AG08395 (cell line): ENCODE results near the gene OR6X1.
"Not testable (repeated sequence)": the region's sequence is repeated elsewhere in the genome, so short reads cannot be mapped to it uniquely, and the experiment has no call there.

ENCODE experiments used
- DNase-seq: peaks from one replicate; pipeline ENCODE4 v3.0.0; 2012; ENCODE audit warnings: mixed read lengths, low spot score

OR6X1 gene

DNA sequence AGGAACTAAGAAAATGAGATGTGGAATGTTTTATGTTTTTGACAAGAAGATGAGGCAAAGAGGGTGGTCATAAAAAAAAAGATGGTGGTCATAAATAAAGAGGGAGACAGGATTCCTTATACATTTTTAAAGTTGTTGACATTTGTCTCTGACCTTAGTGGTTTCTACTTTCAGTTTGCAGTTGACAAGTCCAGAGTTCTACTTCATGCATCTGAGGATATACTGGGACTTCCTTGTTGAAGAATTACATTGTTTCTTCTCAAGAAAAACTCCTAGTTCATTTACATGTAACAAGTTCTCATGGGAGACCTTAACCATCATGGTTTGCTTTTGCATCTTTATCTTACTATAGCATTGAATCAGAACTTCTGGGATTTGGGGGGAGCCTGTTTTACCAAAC lies 1.2 kb downstream of the OR6X1 start:
- no peak for DNase-seq

DNA sequence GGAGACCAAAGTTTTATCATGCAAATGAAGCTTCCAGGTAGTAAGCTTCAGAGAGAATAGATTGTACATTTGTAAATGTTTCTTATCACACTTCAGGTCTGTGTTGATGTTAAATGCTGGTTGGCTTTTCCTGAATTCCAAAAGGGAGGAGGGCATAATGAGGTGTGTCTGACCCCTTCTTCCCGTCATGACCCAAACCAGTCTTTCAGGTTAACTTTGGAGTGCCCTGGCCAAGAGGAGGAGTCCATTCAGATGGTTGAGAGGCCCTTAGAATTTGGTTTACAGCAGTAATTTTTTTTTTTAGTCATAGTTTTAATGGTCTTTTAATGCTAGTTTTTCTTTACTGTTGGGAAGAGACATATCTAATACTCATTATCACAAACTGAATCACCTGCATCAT lies 2.5 kb downstream of the OR6X1 start:
- no peak for DNase-seq

DNA sequence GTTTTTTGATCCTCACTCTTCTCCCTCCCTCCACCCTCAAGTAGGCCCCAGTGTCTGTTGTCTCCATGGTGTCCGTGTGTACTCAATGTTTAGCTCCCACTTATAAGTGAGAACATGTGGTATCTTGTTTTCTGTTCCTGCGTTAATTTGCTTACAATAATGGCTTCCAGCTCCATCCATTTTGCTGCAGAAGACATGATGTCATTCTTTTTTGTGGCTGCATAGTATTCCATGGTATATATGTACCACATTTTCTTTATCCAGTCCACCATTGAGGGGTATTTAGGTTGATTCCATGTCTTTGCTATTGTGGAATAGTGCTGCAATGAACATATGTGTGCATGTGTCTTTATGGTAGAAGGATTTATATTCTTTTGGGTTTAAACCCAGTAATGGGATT lies 6.0 kb downstream of the OR6X1 start:
- DNase-seq: not testable (repeated sequence)

DNA sequence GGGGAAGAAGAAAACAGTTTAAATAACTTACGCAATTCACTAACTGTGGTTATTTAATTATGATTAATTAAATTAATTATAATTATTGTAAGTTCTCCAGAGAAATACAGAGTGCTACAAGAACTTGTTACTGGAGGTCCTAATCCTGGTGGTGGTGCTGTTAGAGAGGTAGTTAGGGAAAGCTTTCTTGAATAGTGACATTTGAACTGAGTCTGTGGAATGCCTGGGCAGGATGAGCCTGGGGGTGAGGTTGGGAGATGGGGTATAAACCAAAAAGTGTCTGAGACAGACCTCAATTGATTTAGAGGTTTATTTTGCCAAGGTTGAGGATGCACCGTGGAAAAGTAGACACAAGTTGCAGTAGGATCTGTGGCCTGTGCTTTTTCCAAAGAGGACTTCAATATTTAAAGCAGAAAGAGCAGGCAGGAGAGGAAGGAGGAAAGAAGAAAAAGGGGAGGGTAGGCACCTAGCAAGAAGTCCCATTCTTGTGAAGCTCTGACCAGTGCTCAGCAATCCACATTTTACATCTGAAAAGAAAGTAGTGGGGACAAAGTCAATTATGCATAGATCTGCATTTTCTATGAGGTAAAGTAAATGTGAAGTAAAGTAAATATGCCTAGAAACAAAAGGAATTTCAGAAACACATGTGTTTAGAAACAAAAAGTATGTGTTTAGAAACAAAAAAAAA lies 8.4 kb downstream of the OR6X1 start:
- no peak for DNase-seq

DNA sequence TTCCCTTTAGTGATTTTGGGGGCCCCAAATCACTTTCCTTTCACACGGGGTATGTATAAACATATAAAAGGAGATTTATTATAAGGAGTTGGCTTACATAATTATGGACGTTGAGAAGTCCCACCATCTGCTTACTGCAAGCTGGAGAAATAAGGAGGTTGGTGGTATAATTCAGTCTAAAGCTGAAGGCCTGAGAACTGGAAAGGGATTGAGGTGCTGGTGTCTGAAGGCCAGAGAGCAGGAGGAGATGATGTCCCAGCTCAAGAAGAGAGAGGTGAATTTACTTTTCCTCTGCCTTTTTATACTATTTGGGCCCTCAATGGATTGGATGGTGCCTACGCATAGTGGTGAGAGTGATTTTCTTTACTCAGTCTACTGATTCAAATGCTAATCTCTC lies 11.6 kb downstream of the OR6X1 start:
- DNase-seq: no peak

DNA sequence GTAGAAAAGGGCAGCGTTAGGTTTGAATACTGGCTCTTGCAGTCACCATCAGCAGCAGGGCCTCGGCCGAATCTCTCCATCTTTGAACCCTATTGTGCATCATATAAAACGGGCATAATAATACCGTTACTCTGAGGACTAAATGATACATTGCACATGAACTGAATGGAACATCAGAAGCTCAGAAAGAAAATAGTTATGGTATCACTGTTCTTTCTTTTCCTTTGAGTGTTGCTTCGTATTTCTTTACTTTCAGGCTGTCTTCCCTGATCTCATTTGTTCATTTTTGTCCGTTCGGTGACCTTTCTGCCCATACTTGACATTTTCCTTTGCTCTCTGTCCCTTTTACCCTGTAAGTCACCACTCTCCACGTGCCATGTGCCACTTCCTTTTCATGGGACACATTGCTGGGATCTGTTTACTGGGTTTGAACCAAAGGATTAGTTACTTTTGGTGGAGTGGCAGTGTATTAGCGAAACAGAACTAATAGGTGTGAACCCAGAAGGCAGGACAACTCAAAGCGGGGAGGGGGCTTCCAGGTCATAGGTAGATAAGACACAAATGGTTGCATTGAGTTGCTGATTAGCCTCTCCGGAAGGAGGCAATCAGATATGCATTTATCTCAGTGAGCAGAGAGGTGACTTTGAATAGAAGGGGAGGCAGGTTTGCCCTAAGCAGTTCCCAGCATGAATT lies 12.1 kb downstream of the OR6X1 start:
- peak; percentile 19 for DNase-seq

DNA sequence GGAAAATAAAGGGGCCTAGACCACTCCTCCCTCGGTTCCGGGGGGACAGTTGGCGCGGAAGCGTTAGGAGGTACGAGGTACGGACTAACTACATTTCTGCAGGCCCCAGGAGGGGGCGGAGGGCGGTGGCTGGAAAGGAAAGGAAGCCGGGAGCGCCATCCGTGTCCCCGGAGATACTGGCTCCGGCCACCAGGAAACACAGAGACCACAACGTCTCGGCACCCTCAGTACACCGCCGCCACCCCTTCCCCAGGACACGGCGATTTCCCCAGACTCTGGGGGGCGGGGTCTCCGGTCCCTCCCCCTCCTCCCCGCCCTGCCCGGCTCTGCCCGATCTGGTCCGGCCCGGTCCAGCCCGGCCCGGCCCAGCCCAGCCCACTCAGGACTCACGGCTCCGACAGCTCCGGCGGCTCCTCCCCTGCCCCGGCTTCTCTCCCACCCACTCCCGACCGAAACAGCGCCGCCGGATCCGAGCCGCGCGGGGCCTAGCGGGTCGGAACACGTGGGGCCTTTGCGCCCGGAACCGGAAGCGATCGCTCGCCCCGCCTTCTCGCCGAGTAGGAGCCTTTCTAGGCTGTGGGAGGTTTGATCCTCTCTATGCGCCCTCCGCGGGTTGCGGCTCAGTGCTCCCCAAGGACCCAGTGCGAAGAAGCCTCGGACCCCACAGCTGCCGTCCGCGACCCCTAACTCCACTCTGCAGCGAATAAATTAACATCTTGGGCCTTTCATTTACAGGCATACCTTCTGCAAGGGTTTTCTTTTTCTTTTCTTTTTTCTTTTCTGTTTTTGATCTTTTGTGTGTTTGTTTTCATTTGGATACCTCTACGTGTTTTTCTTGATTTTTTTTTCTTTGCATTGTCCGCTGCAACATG lies 12.9 kb downstream of the OR6X1 start, which contains the start of gene ZNF202:
TSS of gene ZNF202 (minus strand) at position 502 of the 872 bp plus-strand sequence. CDS start 10,772 bp downstream, outside the sequence.
- DNase-seq: peak; percentile 94

DNA sequence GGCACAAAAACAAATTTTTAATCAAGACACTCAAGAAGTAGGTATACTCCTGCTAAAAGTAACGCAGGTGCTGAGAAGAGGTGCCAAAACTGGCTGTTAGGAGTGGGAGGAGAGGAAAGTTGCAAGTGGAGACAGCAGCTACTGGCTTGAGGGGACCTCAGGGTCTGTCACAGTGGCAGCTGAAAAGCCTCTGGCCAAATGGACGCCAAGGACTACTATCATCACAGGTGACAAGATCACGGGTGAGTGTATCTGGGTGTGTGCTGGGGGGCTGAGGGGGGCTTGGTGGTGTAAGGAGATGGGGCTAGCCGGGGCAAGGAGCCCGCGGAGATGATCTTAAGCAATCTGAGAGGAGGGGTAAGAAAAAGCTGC lies 13.5 kb downstream of the OR6X1 start:
- DNase-seq: no peak

DNA sequence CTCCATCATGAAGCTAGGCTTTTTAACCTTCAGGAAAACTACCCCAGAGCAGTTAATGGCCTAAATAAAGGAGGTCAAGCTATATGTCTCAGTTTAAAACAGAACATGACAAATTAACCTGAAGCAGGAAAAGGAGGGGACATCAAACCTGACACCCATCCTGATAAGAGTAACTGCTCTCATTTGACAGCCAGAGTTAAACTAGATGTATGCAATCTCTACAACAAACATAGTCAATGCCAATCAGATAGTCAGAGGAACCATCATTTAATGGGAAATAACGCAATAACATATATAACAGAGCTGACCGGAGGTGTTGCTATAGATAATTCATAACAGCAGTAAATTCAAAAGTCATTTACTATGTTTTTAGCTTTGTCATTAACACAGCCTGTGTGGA lies 15.9 kb downstream of the OR6X1 start:
- DNase-seq: no peak

DNA sequence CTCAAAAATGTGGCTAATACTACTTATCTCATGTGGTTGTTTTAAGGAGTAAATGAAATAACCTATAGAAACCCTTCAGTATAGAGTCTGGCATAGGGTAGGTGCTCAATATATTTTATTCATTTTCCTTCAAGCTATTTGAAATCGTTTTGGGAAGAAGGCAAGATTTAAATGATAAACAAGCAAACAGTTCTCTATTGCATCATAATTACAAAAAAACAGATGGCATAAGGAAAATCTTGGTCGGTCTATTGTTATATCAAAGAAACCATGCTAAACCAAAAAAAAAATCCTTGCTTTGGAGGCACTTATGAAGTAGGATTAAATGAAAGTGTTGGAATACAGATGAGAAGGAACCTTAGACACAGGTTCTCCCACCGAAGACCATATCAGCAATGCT lies 17.5 kb downstream of the OR6X1 start:
- DNase-seq: no peak

DNA sequence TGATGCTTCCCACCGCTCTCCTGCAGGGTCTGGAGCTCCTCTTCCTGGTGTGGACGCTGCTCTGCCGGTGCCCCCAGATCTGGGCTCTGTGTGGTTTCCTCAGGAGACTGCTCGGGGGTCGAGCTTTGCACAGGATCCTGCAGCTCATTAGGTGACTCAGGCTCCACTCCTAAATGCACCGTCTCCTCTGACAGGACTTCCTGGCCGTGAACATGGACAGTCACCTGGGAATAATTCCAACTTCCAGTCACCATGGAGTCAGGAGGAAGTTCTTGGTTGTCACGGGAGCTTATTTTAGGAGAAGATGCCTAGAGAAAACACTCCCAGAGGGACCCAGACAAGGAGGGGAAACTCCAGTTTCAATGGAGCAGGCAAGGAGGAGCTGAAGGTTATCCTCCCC lies 24.7 kb downstream of the OR6X1 start:
- DNase-seq: peak; percentile 10

DNA sequence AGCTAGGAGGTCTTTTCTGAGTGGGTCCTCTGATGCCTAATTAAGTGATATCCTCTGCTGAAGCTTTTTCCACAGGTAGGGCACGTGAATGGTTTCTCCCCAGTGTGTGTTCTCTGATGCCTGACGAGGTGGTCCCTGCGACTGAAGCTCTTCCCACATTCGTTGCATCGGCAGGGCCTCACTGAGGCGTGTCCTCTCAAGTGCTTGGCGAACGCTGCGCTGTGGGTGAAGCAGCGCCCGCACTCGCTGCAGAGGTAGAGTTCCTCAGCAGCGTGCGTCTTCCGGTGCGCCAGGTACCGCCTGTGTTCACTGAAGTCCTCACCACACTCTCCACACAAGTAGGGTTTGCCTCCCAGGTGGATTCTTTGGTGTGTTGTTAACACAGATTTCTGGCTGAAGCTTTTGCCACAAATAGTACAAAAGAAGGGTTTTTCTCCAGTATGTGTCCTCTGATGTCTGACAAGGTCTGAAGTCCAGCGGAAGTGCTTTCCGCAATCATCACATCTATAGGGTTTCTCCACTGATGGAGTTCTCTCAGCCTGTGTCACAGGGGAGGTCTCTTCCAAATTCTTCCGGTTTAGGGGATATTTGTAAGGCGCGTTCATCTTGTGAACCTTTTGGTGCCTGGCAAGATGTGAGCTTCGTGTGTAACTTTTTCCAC lies 28.2 kb downstream of the OR6X1 start:
- no peak for DNase-seq

DNA sequence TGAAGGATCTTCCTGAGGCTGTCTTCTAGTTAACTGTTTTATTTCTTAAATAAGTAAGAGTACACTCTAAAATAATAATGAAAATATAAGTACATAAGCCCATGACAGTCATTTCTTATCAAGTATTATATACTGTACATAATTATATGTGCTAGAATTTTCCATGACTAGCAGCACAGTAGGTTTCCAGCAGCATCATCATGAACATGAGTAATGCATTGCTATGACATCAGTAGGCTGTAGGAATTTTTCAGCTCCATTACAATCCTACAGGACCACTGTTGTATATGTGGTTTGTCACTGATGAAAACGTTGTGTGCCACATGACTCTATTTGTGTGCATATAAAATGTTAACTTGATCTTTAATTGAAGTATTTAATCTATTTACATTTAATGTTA lies 34.9 kb downstream of the OR6X1 start:
- peak; percentile 25 for DNase-seq

DNA sequence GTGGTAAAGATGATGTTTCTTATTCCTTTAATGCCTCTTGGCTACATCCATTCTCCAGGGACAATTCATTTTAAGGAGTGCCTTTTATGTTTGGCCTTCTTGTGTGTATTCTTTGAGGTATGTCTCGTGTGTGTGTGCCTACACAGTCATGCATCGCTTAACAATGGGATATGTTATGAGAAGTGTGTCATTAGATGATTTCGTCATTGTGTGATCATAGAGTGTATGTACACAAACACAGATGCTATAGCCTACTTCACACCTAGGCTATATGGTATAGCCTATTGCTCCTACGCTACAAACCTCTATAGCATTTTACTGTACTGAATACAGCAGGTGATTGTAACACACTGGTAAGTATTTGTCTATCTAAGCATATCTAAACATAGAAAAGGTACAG lies 35.8 kb downstream of the OR6X1 start:
- no peak for DNase-seq

DNA sequence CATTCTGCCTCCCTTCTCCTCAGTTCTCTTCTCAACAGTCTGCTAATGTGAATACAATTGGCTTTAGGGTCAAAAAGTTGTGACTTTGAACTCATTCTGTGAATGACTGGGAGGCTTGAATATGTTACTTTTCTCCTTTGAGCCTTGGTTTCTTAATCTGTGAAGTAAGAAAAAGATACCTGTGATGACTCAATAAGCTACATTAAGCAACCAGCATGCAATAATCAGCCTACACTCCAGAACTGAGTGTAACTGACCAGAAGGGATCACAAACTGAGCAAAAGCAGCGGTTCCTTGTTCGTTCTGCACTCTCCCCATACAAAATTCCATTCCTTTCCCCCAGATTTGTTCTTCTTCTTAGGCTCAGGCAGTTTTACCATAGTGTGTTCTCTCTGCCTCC lies 36.3 kb downstream of the OR6X1 start:
- DNase-seq: no peak

DNA sequence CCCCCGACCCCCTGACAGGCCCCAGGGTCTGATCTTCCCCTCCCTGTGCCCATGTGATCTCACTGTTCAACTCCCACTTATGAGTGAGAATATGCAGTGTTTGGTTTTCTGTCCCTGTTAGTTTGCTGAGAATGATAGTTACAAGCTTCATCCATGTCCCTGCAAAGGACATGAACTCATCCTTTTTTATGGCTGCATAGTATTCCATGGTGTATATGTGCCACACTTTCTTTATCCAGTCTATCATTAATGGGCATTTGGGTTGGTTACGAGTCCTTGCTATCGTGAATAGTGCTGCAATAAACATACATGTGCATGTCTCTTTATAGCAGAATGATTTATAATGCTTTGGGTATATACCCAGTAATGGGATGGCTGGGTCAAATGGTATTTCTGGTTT lies 41.7 kb downstream of the OR6X1 start:
- not testable (repeated sequence) for DNase-seq

DNA sequence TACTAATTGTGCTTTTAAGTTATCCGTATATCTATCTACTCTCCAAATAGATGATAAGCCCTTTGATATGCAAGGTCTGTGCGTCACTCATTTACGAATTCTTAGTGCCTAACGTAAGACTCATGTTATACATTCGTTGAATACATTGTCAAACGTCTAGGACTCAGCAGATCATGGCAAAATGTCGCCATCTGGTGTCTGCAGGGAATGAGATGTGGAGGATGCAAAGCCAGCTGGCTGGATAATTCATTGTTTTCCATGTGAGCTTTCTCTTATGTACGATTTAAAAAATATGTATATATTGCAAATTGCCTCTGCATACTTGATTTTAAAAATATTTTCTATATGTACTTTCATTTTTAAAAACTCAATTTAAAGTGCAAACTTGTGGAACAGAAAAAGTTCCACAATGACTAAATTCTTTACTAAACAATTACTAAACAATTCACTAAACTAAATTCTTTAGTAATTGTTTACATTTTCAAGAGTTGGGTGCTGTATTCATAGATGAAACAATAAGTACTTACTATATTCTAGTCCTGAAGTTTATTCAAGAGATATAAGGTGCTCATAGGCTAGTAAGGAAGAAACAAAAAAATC lies 46.6 kb downstream of the OR6X1 start:
- peak; percentile 76 for DNase-seq

DNA sequence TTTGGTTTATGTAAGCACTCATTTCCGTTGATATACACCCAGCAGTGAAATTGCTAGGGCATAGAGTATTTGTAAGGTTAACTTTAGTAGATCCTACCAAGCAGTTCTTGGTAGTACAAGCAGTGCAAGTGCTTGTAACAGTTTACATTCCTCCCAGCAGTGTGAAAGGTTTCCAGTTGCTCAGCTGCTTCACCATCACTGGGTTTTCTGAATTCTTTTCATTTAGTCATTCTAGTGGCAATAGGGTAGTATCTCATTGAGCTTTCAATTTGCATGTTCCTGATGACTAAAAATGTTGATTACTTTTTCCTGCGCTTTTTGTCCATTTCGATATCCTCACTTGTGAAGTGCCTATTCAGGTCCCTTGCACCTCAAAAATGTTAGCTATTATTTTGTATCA lies 47.1 kb downstream of the OR6X1 start:
- no peak for DNase-seq

DNA sequence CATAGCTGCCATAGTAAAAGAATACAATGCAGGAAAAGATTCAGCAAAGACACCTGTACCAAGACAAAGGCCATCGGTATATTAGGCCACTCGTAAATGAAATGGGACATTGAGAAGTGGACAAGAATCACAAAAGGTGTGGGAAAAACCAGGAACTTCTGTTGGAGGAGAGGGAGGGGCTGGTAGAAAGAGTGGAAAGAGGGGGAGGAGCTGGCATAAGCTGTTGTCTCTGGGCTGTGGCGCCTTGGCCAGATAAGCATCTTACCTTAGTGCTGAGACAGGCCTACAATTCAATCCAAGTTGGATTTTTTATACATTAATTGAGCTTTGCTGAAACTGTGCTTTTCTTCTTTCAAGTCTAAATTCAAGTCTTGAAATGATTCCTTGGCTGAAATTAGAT lies 50.0 kb downstream of the OR6X1 start:
- no peak for DNase-seq
